Hematopoietic multipotent progenitor cell treated with erythropoietin and hydrocortisone succinate and interleukin-3 and kit ligand, for 15 days (in vitro differentiated cells): ENCODE results near the gene TRAPPC3.

ENCODE experiments used
- DNase-seq: peaks from one replicate; pipeline ENCODE4 v3.0.0-alpha.2; 2015; ENCODE audit warnings: low spot score

TRAPPC3 gene

DNA sequence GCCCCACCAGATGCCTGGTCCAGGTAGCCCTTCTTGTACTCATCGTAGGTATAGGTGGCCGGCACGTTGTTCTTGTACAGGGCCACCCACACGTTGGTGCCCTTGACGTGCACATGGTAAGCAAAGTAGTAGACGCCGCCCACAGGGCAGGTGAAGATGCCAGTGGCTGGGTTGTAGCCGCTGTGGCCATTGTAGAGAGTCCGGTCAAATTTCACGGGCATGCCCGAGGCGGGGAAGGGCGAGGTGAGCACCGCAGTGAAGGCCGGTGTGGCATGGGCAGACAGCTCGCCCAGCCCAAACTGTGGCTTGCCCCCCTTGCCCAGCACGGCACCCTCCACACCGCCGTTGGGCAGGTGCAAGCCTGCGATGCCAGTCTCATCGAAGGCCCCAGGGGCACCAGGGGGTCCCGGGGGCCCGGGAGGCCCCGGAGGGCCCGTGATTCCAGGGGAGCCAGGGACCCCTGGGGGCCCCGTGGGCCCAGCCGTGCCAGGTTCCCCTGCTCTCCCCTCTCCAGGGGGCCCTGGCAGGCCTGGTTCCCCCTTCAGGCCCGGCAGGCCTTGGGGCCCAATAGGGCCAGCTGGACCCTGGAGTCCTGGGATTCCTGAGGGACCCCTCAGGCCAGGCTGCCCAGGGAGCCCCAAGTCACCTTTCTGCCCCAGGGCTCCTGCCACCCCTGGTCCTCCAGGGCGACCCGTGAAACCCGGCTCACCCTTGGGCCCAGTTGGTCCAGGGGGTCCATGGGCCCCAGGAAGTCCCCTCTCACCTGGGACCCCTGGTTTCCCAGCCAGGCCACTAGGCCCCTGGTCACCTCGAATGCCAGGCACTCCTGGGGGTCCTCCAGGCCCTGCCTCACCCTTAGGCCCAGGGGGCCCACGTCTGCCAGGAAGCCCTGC, 51.3 kb downstream of the TRAPPC3 start:
- DNase-seq, result no peak

GRCh38 chr1:36096500-36097432, 52.5 kb downstream of the TRAPPC3 start:
- DNase-seq, result no peak

GRCh38 chr1:36095760-36096405, 53.4 kb downstream of the TRAPPC3 start:
- no peak for DNase-seq

DNA sequence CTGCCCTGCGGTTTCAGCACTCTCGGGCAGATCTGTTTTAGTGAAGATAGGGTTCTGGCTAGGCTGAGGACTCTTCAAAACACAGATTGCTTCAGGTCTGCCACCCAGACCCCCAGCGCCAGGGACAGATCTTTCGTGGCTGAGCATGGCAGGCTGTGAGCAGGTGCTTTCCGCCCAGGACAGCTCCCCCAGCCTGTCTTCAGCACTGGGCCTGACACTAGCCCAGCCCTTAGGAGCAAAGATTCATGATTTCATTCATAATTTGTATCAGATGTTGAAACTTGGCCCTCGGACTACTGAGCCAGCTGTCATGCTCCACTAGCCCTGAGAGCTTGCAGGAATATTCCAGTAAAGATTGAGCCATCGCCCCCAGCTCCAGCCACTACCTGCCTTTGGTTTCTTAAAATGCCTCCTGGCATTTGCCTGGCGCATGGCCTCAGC, 54.6 kb downstream of the TRAPPC3 start:
- no peak for DNase-seq

DNA sequence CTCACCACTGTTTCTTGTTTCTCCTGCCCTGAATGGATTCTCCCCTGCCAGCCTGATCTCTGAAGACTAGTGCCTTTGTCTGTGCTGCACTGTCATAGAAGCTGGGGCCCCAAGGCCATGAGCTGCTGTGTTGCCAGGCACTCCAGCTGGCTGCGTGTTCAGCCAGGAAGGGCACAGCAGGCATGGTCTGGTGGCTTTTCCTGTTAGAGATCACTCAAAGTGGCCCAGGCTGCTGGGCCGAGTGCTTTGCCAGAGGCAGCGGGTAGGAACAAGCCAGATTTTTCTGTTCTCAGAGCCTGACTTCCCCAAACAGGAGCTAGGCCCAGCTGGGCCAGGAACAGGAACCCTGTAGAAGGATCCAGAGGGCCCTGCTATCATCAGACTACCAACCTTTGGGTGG, 55.4 kb downstream of the TRAPPC3 start:
- DNase-seq, result no peak

GRCh38 chr1:36093226-36093625, 56.1 kb downstream of the TRAPPC3 start:
- no peak for DNase-seq

GRCh38 chr1:36092798-36093185, 56.5 kb downstream of the TRAPPC3 start:
- no peak for DNase-seq

DNA sequence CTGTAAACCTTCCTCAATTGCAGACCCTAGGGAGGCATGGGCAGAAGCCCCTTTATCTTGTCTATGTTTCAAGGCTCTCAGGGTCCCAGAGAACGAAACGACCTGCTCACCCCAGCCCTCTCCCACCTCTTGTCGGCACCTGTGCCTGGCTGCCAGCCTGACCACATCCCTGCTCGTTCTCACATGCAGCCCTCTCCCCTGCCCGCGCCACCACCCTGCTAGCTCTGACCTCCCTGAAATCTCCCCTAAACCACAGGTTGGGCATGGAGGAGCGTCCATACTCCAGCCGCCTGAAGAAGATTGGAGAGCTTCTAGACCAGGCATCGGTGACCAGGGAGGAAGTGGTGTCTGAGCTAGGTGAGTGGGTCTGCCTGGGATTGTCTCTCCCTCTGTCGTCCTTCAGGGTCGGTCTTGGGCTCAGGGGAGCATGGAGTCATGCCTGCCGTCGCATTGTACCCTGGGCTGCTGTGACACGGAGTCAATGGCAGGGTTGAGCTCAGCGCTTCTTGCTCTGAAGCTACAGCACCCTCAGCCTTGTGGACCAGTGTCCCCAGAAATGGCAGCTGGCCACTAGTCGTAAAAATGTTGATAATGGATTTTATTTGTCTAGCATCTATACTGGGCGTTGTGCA, 57.0 kb downstream of the TRAPPC3 start:
- no peak for DNase-seq

GRCh38 chr1:36091698-36092097, 57.6 kb downstream of the TRAPPC3 start:
- DNase-seq, result no peak

- no peak for DNase-seq
These were observed 58.1 kb downstream of the TRAPPC3 start for GRCh38 chr1:36091141-36091540.

GRCh38 chr1:36089393-36090121, 59.7 kb downstream of the TRAPPC3 start:
- DNase-seq, result peak; percentile 3

GRCh38 chr1:36088577-36089392, 60.5 kb downstream of the TRAPPC3 start, which contains the start of gene ADPRS:
Gene ADPRS (plus strand): TSS chr1:36088892. CDS start chr1:36088905, 13 bp downstream.
- DNase-seq, result peak; percentile 91

DNA sequence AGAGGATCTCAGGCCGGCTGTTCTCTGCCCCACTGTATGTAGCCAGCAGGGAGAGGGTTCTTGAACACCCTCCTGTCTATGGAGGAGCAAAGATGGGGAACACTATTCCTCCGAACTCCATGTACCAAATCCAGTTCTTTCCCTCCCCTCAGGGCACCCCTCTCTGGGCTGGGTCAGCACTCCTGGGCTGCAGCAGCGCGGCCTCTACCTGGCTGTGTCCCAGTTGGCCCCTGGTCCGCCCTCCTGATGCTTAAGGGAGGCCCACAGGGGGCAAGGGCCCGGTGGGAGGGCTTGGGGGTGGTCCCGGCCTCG, 61.1 kb downstream of the TRAPPC3 start:
- DNase-seq, result no peak

DNA sequence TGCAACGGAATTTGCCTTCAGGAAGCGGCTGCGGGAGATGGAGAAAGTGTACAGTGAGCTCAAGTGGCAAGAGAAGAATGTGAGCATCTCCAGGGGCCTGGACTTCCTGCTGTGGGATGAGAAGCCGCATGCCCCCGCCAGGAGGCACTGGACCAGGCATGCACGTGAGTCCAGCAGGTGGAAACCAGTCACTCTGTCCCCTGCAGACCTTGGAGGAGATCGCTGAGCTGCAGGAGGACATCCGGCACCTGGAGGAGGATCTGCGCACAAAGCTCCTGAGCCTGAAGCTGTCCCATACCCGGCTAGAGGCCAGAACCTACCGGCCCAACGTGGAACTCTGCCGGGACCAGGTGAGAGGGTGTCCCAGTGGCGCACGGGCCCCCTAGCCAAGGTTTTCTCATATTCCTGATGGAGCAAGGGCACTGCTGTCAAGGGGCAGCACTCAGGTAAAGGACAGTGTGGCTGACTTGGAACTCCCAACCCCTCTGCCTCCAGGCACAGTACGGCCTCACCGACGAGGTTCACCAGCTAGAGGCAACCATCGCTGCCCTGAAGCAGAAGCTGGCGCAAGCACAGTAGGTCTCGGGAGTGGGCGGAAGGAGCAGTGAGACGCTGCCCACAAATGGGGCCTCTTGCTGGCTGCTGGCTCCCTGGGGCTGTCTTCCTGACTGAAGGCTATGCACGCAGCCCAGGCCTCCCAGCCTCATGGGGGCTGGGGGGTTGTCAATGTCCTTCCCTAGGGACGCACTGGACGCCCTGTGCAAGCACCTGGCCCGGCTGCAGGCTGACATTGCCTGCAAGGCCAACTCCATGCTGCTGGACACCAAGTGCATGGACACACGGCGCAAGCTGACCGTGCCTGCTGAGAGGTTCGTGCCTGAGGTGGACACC, 61.8 kb downstream of the TRAPPC3 start:
- DNase-seq, result no peak
